HG02884 (cell line): Measurements from ENCODE around the gene KRT76.

Experiments used
- ATAC-seq: cut with Tn5 transposase; IDR thresholded peaks from one replicate; pipeline ENCODE4 v1.9.1; 2021; ENCODE audit warnings: mild to moderate bottlenecking, moderate library complexity; ENCODE audit not compliant: unreplicated experiment

The KRT76 gene

DNA sequence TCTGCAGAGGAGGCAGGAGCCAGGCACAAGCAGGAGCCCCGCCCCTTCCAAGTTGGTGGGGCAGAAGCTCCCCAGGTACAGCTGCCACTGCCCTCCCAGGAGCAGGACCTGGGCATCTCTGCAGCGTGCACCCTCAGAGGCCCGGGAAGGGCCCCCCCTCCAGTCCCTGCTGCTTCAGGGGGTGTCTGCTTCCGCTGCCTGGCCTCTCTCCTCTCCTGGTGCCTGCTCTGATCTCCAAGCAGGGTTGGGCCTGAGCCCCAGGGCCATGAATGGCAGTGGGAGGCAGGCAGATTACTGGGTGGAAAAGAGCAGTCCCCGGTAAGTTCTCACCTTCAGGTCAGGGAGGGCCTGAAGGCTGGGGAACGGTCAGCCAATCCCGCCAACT, 35.0 kb downstream of the KRT76 start:
- ATAC-seq: no peak

DNA sequence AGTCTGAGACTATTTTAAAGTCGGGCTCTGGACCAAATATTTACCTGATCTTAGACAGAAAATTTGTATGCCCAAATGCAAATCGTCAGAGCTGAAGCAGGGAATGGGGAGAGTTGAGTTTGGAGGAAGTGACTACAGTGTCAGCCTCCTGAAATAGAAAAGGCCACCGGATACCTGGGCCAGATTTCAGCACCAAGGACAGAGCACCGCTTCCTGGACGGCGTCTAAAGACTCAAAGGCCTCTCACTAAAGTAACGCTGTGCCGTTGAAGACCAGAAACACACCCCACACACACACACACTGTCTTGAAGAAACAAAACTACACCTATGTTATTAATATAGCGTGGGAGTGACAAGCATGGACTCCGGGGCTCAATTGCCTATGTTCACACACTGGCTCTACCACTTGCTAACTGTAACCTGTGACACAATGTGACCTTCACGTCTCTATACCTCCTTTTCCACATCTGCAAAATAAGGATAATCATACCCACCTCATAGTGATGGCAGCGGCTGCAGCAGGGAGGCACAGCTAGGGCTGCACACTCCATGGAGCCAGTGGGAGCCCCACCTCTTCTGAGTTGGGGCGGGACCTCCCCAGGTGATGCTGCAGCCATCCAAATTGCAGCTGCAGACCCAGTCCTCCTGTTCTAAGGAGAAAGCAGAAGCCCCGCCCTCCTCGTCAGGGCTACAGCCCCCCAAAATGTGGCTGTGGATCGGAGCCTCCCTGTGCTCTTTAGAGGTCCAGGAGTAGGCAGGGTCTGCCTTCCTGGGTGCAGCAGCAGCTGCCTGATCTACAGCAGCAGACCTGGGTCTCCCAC, 35.6 kb downstream of the KRT76 start:
- ATAC-seq: no peak

DNA sequence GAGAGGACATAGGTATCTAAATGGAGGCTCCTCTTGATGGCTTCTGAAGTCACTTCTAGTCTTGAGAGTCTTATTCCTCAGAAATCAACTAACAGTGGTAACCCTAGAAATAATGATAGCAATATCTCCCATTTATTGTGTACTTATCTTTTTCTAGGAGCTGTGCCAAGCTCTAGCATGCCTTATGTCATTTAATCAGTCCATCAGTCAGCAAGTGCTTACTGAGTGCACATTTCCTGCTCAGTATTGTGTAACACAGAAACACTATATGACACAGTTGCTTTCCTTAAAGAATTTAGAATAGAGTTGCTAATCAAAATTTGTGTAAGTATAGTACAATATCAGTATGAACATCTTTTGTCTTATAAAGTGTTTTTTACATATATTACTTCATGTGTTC, 36.6 kb downstream of the KRT76 start:
- ATAC-seq: no peak

DNA sequence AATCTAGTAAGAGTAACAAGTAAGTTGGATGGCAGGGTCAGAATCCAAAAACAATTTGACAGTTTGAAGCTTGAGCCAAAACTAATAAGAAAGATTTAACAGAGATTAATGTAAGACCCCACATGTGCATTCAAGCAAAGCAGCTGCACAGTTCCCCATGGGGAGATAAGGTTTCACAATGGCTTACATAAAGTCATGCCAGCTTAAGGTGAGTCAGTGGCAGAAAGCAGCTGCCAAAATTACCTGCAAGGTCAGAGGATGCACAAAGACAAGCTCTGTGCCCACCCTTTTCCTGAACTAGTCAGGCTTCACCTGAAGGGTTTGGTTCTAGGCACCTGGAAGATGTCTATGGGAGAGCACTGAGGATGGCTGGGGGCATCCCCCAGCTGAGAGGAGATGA, 37.2 kb downstream of the KRT76 start:
- ATAC-seq: no peak

DNA sequence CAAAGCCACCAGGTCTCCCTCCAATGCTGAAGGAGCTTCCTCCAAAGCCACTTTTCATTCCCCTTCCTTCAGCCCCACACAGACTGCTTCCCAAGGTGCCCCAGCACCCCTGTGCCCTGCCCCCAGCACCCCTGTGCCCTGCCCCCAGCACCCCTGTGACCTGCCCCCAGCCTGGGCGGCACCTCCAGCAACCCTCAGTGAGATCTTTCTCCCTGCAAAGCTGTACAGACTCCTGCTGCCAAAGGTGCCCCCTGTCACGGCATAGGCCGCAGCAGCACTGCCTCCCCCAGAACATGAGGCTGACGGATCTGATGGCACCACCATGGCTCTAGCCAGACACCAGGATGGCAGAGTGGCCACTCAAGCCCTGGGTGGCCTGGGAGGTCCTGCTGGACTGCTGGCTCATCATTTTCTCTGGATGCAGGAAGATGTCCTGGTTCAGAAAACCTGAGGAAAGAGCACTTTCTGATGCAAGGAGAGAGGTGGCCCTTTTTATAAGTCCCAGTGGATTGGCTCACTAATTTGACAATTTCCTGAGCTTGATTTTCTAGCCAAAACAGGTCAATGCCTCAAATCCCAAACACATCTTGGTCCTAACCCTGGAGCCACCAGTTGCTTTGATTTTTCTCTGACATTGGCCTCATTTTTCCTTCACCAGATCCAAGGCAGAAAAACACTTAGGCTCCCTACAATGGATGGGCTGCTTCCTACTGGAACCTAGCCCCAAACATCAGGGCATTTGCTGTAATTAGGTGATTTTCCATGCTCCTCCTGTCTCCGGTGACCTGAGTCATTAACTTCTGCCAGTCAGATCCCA, 41.1 kb downstream of the KRT76 start:
- ATAC-seq: no peak

DNA sequence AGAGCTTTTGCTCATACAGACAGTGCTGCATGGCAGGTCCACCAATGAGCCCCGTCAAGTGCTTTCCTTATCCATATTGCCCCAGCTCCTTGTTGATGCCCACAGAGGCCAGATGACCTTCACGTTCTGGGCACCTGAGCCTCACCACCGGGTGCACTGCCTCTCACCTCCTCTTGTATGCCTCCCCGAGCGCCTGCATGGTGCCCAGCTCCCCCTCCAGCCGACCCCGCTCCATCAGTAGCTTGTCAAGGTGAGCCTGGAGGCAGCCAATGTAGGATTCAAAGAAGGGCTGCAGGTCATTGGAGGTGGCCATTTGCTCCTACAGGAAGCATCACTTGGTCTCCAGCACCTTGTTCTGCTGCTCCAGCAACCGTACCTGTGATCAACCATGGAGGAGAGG, 42.0 kb downstream of the KRT76 start:
- ATAC-seq: no peak

DNA sequence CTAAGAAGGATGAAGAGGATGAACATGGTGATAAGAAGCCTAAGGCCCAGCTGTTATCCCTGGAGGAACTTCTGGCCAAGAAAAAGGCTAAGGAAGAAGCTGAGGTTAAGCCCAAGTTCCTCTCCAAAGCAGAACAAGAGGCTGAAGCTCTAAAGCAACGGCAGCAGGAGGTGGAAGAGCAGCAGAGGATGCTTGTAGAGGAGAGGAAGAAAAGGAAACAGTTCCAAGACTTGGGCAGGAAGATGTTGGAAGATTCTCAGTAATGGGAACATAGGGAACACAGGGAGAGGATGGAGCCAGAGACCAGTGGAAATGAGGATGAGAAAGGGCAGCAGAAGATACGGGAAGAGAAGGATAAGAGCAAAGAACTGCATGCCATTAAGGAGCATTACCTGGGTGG, 46.4 kb downstream of the KRT76 start:
- ATAC-seq: no peak

DNA sequence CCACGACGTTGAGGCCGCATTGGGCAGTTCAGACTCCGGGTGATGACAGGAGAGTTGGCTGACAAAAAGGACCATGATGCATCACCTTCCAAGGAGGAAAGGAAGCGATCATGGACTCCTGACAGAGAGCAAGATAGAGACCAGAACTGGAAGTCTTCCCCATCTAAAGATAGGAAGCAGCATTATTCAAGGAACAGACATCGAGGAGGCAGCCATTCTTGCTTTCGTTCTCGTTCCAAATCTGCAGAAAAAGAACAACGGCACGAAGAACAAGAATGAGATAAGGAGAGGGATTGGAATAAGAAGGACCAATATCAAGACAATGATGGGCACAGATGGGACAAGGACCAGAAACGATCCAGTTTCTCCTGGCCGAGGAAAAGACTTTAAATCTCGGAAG, 46.8 kb downstream of the KRT76 start:
- ATAC-seq: no peak

DNA sequence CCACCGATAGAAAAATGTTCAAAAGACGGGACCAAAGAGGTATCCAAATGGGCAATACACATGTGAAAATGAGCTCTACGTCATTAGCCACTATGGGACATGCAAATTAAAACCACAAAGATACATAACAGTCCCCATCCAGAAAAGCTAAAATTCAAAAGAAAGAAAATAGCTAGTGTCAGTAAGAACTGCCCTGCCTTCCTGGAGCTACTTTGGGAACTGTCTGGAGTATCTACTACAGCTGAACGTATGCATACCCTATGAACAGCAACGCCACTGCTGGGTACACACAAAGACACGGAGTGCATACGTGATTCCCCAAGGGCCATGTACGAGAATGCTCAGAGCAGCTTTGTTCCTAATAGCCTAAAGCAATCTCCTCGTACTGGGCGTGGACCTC, 48.0 kb downstream of the KRT76 start:
- no peak for ATAC-seq

DNA sequence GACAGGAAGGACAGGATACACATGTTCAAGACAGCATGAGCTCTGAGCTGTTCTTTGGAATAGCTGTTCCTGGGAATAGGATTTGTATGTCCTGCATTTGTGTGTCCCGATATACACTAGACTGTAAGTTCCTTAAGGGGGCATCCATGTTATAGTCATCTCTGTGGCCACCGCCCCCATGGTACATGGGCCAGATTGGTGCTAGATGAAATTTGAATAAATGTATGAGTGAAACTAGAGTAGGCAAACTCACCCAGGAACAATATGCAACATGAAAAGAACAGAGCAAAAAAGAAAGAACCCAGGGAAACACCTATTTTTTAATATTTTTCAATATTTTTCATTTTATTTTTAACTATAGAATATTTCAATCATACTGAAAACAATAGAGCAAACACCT, 48.8 kb downstream of the KRT76 start:
- no peak for ATAC-seq

DNA sequence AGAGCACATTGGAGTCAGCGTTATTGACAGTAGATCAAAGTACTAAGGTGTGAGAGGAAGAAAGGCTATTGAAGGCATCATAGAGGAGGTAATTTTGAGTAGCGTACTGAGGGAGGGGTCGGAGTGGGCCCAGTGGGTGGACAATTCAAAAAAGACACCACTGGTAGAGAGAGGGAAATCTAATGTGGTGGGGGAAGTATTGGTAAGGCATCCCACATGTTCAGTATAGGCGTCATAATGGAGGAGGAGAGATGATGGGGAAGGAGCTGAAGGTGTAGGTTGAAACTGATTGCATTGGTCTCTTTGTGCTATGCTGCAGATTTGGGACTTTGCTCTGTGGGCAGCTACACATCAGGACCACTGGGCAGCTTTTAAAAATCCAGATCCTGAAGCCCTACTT, 50.1 kb downstream of the KRT76 start:
- ATAC-seq: no peak

DNA sequence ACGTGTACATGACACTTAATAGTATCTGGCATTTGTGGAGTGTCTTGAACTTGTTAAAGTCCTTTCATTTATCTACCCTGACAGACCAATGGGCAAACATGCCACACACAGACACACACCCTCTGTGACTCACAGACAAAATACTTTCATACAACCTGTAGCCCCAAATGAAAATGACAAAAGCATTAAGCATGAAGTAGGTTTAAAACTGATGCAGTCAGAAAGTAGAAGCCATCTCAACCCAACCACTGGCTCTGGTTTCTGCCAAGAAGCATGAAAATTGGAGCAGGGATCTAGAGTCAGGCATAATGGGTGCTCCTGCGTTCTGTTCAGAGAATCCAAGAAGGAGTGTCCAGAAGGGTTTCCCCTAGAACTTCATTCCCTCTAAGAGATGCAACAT, 50.7 kb downstream of the KRT76 start:
- no peak for ATAC-seq

DNA sequence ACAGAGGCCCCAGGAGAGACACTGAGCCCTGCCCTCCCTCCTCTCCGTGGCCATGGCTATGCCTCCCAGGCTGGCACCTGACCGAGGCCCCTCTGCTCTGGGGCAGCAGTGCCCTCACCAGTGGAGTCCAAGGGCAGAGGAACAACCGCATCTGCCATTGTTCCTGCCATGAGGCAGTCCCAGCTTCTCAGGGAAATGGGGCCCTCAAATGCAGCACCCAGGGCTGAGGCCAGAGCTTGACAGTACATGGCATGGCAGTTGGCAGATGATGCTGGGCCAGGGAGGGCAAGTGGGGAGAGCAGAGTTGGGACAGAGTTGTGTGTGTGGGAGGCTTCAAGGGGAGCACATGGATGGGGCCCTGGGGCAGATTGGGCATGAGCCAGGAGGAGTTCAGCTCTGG, 52.8 kb downstream of the KRT76 start:
- ATAC-seq: no peak

DNA sequence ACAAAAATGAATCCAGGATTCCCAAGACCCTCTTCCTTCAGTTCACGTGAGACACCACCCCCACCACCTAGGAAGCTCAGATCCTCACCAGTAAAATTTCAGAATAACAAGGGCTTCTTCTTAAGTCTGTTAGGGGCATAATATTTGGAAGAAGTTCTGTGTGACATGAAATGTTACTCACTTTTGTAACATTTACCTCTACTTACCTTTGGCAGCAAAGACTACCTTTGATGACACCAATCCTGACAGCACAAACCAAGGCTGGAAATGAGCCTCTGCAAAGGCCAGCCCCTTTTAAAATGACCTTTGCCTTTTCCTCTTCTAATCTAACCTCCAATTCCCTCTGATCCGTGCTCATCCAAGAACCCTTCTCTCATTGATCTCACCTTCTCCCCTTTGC, 54.5 kb downstream of the KRT76 start:
- no peak for ATAC-seq

DNA sequence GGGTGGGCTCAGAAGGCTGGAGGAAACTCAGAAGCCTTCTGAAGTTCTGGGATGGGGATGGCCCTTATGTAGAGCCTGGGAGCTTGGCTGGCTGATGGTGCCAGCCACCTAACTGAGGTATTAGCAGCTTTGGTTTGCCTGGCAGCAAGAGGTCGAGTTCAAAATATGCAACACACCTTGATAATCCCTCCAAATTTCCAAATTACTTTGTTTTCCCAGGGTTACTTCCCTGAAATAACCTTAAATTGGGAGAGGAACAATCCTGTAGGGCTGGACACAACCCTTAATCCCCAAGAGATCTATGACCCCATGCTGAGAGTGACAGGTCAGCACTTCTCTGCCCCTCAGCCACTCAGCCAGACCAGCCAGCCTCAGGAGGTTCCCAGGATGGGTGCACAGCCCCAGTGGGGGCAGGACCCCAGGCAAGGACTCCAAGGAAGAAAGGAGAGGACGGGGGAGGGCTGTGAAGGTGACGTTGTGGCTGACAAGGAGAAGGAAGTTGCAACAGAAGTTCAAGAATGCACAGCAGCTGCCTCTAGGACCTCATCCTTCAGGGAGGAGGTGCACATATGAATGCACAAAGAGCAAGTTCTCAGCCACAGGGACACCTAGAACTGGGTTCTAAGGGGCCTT, 55.2 kb downstream of the KRT76 start:
- no peak for ATAC-seq

DNA sequence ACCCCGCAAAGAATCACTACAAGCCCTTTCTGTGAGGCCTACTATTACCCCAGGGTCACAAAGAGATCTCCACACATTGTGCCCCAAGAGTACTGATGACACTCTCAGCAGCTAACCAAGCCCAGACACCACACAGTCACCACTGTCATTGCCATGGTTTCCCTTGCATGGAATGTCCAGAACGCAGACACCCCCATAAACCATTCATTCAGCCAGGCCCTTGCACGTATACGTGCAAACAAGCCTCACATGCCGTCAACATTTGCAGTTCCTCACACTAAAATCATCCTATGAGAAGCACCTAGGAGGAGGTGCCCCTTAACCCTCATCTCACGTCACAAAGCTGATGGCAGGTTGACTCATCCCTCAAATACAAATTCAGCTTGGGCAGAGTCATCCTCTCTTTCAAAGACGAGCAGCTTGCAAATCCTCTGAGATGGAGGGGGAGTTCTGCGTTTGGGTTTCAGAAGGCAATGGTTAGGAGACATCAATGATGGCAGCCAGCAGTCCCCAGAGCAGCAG, 56.7 kb downstream of the KRT76 start:
- ATAC-seq: no peak
